ENCODE results near the gene ZNF837.

ZNF837 gene

DNA sequence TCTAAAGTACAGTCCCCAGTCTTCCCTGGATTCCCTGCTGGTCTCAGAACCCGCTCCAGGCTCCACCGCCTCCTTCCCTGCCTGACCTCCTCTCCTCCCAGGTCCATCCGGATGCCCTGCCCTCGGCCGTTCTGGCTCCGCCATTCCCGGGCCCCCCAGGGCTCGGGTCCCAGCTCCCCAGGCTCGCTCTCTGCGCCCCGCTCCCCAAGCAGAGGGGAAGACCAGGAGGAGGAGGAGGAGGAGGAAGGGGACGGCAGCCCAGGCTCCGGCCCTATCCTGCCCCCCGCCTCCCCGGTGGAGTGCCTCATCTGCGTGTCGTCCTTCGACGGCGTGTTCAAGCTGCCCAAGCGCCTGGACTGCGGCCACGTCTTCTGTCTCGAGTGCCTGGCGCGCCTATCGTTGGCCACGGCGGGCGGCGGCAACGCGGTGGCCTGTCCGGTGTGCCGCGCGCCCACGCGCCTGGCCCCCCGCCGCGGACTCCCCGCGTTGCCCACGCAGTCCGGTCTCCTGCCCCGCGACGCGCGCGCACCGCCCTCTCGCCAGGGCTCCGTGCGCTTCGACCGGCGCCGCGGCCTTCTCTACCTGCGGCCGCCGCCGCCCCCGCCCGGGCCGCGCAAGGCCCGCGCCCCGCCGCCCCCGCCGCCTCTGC, 15.3 kb upstream of the ZNF837 start:
- Histone ChIP-seq H3K27ac (ENCODE audit: low read depth, low read length, severe bottlenecking) (no peak overlapping the region), H3K4me1 (ENCODE audit: control insufficient read depth, insufficient read depth, low read length, poor library complexity, severe bottlenecking) (peaks cover 6% of the 10 kb centered on the region), H3K4me3 (ENCODE audit: extremely low read depth, insufficient read depth, low read length, poor library complexity, severe bottlenecking) (no peak overlapping the region), H3K36me3 (ENCODE audit: control insufficient read depth, insufficient read depth, low read length) (peaks cover 46% of the 10 kb centered on the region), H3K9me3 (ENCODE audit: control insufficient read depth, low read length) (no peaks in the 10 kb centered on the region)
- 53 to 65% methylated on average over 46 to 69 of the region's 75 CpGs for WGBS, 2 experiments (ENCODE audit: insufficient coverage in 2 of 2)

DNA sequence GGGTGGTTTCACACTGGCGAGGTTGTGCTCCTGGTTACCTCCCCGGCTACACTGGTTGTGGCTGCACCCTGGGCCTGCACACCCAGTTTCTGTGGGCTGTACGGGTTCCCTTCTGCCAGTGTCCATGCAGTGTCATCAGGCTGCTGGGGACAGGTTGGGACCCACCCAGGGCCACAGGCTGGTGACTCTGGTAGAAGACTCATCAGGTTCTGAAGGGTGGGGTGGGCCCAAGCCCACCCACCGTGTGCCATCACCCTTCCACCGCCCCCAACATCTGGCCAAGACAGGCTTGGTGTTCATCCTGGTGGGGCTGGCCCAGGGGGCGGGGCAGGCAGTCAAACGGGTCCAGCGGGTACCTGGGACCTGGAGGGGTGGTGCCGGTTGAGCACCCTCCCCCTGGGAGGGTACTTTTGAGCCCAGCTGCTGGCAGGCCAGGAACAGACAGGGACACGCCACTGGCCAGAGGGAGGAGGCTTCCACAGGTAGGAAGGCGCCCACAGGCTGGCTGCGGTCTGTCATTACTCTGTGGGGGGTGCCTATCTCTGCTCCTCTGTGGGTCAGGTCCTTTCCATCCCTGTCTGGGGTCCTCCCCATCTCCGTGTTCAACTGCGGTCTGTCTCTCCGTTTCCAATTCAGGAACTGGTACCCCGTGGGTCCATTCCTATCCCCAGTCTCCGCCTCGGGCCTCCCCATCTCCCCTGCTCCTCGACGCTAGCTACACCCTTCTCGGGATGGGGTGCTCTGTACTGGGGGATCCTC, 14.6 kb upstream of the ZNF837 start, which contains the start of gene RNF225:
RNF225 (plus strand) TSS at position 437 of the 759 bp plus-strand sequence. CDS start 434 bp downstream, outside the sequence.
- WGBS, 2 experiments (ENCODE audit: insufficient coverage in 2 of 2) = 62 to 65% methylated on average over 15 to 19 of the region's 21 CpGs
- no peaks in the 10 kb centered on the region for H3K9me3 ChIP-seq (ENCODE audit: control insufficient read depth, low read length)
- H3K36me3 ChIP-seq (ENCODE audit: control insufficient read depth, insufficient read depth, low read length) = peaks cover 53% of the 10 kb centered on the region
- H3K4me1 ChIP-seq (ENCODE audit: control insufficient read depth, insufficient read depth, low read length, poor library complexity, severe bottlenecking) = peaks cover under 1% of the 10 kb centered on the region
- H3K27ac ChIP-seq (ENCODE audit: low read depth, low read length, severe bottlenecking) = no peak within 1 kb of the TSS
- H3K4me3 ChIP-seq (ENCODE audit: extremely low read depth, insufficient read depth, low read length, poor library complexity, severe bottlenecking) = no peak within 1 kb of the TSS

DNA sequence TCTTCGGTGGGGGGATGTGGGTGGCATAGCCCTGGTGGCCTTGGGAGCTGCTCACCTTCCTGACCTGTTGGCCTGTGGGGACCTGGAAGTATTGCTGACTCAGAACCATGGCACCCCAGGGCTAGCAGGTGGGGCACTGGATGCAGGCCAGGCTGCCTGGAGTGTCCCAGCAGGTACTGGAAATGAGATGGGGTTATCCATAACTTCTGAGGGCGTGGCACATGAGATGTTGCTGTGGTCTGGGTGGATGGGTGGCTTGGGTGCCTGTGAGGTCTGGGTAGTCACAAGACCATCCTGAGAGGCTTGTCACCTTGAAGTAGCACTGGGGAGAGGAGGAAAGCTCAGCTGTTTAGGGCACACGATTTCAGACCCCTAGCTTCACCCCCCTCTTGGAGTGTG, 14.0 kb upstream of the ZNF837 start:
- Histone ChIP-seq H3K9me3 (ENCODE audit: control insufficient read depth, low read length) (no peaks in the 10 kb centered on the region), H3K4me1 (ENCODE audit: control insufficient read depth, insufficient read depth, low read length, poor library complexity, severe bottlenecking) (peaks cover 3% of the 10 kb centered on the region), H3K4me3 (ENCODE audit: extremely low read depth, insufficient read depth, low read length, poor library complexity, severe bottlenecking) (no peak overlapping the region), H3K36me3 (ENCODE audit: control insufficient read depth, insufficient read depth, low read length) (peaks cover 57% of the 10 kb centered on the region), H3K27ac (ENCODE audit: low read depth, low read length, severe bottlenecking) (no peak overlapping the region)
- WGBS, 2 experiments (ENCODE audit: insufficient coverage in 2 of 2) = 100% methylated on average over 2 of the region's 3 CpGs

DNA sequence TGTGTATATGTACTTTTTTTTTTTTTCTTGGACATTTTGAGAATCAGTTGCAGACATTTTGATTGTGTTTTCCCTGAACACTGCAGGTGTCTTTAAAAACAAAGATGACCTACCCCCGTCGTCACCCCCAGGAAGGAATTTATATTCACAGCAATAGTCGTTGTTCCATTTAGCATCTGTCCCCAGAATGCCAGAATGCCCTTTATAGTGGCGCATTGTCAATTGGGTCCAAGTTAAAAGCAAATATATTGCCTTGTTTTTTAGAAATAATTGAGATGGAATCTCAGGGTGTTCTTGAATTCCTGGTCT, 12.8 kb upstream of the ZNF837 start:
- H3K27ac ChIP-seq (ENCODE audit: low read depth, low read length, severe bottlenecking) = no peak overlapping the region
- H3K36me3 ChIP-seq (ENCODE audit: control insufficient read depth, insufficient read depth, low read length) = peaks cover 68% of the 10 kb centered on the region
- H3K4me1 ChIP-seq (ENCODE audit: control insufficient read depth, insufficient read depth, low read length, poor library complexity, severe bottlenecking) = peaks cover 7% of the 10 kb centered on the region
- H3K4me3 ChIP-seq (ENCODE audit: extremely low read depth, insufficient read depth, low read length, poor library complexity, severe bottlenecking) = no peak overlapping the region
- H3K9me3 ChIP-seq (ENCODE audit: control insufficient read depth, low read length) = no peaks in the 10 kb centered on the region
- 97 to 100% methylated on average over 3 to 4 of the region's 4 CpGs for WGBS, 2 experiments (ENCODE audit: insufficient coverage in 2 of 2)

DNA sequence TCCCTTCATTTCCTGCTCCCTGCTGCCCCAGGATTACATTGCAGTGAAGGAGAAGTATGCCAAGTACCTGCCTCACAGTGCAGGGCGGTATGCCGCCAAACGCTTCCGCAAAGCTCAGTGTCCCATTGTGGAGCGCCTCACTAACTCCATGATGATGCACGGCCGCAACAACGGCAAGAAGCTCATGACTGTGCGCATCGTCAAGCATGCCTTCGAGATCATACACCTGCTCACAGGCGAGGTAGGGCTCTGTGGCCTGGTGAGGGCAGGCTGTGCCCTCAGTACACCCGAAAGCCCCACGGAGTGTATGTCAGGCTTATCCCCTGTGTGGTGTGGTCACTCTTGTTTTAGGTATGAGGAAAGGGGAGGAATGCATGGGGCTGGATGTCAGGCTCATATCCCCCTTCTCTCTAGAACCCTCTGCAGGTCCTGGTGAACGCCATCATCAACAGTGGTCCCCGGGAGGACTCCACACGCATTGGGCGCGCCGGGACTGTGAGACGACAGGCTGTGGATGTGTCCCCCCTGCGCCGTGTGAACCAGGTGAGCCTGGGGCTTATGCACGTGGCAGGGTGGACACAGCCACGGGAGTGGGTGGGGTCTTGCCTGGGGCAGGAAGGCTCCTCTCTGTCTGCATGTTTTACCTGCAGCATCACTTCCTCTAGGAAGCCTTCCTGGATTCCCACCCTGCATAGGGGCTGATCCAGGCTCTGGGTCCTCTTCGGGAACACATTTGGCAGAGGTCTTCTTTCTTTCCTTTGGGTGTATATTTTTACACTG, 12.3 kb upstream of the ZNF837 start:
- Histone ChIP-seq H3K4me3 (ENCODE audit: extremely low read depth, insufficient read depth, low read length, poor library complexity, severe bottlenecking) (no peak overlapping the region), H3K9me3 (ENCODE audit: control insufficient read depth, low read length) (no peaks in the 10 kb centered on the region), H3K36me3 (ENCODE audit: control insufficient read depth, insufficient read depth, low read length) (peaks cover 73% of the 10 kb centered on the region), H3K27ac (ENCODE audit: low read depth, low read length, severe bottlenecking) (no peak overlapping the region), H3K4me1 (ENCODE audit: control insufficient read depth, insufficient read depth, low read length, poor library complexity, severe bottlenecking) (peaks cover 13% of the 10 kb centered on the region)
- WGBS, 2 experiments (ENCODE audit: insufficient coverage in 2 of 2) = 94 to 96% methylated on average over 17 to 23 of the region's 26 CpGs

DNA sequence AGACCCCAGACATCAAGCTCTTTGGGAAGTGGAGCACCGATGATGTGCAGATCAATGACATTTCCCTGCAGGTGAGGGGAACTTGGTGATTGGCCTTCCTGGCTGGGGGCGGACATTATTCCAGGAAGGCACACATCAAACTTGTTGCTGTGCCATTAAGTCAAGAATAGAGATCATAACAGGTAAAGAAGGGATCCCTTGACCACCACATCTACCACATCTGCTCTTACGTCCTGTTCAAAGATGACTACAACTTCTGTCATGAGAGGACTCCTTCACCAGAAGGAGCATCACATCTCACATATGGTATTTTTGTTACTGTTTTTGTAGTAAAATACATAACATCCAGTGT, 7.3 kb upstream of the ZNF837 start:
- peaks cover 27% of the 10 kb centered on the region for H3K4me1 ChIP-seq (ENCODE audit: control insufficient read depth, insufficient read depth, low read length, poor library complexity, severe bottlenecking)
- no peaks in the 10 kb centered on the region for H3K9me3 ChIP-seq (ENCODE audit: control insufficient read depth, low read length)
- 100% methylated on average over 1 to 2 of the region's 3 CpGs for WGBS, 2 experiments (ENCODE audit: insufficient coverage in 2 of 2)
- H3K4me3 ChIP-seq (ENCODE audit: extremely low read depth, insufficient read depth, low read length, poor library complexity, severe bottlenecking) = peak overlapping the region; percentile 81
- no peak overlapping the region for H3K27ac ChIP-seq (ENCODE audit: low read depth, low read length, severe bottlenecking)
- H3K36me3 ChIP-seq (ENCODE audit: control insufficient read depth, insufficient read depth, low read length) = peaks cover 51% of the 10 kb centered on the region

DNA sequence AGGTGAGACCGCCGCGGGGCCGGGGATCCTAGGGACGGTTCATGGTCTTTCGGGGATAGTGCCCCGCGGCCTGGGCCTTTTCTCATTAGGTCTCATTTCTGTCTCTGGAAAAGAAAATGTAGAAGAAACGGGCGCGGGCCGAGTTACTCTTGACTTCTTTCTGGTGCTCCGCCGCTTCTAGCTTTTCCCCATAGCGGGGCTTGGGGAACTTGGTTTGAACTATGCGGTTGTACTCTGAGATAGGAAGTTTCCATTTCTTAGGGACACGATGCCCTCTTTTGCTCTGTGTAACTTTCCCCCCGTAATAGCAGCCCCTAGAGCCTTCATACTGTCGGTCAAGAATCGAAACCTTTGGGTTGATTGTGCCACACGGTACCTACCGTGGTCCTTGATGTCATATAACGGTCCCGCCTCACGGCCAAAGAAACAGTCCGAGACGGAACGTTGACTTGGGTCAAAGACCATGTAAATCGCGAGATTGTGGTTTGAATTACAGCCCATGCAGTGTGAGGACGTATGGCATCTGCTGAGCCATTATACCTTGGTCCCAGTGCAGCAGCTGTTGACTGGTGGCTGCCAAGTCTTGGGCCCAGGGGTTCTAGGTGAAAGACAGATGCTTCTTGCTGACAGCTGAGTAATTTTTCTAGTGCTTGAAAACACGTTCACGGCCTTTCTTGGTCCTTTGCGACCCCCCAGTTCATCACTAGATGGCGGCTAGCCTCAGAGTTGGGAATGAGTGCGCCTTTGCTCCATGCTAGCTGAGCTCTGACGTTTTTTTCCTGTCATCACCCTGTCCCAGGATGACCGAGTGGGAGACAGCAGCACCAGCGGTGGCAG, 6.7 kb upstream of the ZNF837 start:
- H3K36me3 ChIP-seq (ENCODE audit: control insufficient read depth, insufficient read depth, low read length) = peaks cover 46% of the 10 kb centered on the region

DNA sequence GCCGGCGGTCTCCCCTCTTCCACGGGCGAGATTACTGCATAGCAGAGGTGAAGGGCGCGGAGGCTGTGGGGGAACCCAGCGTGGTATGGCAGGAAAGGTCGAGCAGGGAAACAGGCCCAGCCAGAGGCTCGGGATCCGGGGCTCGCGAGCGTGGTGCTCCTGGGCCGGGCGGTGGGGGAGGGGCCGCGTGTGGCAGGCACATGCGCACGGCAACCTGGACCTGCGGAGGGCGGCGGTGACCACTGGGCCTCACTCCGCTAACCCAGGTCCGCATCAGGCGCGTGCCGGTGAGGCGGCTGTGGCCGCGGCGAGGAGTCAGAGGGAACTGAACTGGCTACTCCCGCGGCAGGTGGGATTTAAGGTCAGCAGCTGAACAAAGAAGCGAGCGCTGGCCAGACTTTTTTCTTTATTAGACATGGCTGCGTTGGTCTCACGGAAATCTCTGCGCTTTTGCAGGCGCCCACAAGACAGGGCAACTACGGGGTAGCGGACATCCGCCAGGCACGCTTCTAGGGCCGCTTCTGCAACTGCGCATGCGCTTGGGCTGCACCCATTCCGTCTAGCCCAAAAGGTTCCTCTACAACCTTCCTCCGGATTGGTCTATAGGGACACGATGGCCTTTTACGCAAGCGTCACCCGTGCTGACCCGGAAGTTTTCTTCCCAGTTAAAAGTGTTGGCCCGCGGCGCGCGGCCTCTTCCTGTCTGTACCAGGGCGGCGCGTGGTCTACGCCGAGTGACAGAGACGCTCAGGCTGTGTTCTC, 5.9 kb upstream of the ZNF837 start, which contains the start of gene RPS5:
RPS5 (plus strand) TSS at position 694 of the 762 bp plus-strand sequence. CDS start 869 bp downstream, outside the sequence.
- Histone ChIP-seq H3K4me3 (ENCODE audit: extremely low read depth, insufficient read depth, low read length, poor library complexity, severe bottlenecking) (peak within 1 kb of the TSS; percentile 81), H3K9me3 (ENCODE audit: control insufficient read depth, low read length) (no peaks in the 10 kb centered on the region), H3K27ac (ENCODE audit: low read depth, low read length, severe bottlenecking) (peak within 1 kb of the TSS; percentile 98), H3K4me1 (ENCODE audit: control insufficient read depth, insufficient read depth, low read length, poor library complexity, severe bottlenecking) (peaks cover 27% of the 10 kb centered on the region), H3K36me3 (ENCODE audit: control insufficient read depth, insufficient read depth, low read length) (peaks cover 39% of the 10 kb centered on the region)
- WGBS, 2 experiments (ENCODE audit: insufficient coverage in 2 of 2) = 0 to 1% methylated on average over 57 to 63 of the region's 64 CpGs

More for the DNA sequence above, 6.7 kb upstream of the ZNF837 start:
- 9% methylated on average over 35 to 36 of the region's 39 CpGs for WGBS, 2 experiments (ENCODE audit: insufficient coverage in 2 of 2)
- peaks cover 27% of the 10 kb centered on the region for H3K4me1 ChIP-seq (ENCODE audit: control insufficient read depth, insufficient read depth, low read length, poor library complexity, severe bottlenecking)
- H3K9me3 ChIP-seq (ENCODE audit: control insufficient read depth, low read length) = no peaks in the 10 kb centered on the region
- peak overlapping the region; percentile 81 for H3K4me3 ChIP-seq (ENCODE audit: extremely low read depth, insufficient read depth, low read length, poor library complexity, severe bottlenecking)
- H3K27ac ChIP-seq (ENCODE audit: low read depth, low read length, severe bottlenecking) = peak overlapping the region; percentile 50

DNA sequence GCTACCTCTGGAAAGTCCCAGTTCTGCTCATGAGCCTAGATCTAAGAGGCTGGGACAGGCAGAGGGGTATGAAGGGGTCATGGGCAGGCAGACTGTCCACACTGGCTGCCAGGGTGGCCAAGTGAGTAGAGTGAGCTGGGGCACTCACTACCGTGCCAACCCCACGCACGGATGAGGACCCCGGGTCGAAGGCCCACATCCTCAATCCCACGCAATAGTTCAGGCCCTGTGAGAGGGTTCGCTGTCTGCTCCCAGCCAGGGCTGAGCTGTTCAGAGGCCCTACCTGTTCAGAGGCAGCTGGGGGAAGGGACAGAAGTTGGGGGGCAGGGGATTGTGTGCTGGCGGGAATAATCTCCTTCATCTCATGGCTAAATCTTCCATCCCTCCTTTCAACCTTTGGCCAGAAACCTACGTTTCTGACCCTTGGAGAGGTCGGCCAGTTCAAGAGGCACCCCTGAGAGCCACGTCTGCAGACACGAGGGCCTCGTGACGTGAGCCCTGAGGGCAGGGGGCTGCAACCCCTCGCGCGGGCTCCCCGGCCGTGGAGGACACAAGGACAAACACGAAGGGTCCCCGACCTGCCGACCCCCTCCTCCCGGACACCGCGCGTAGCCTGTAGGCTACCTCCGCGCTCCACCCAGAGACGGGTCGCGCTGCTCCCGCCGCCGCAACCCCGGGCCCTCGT, 5.2 kb upstream of the ZNF837 start:
- WGBS, 2 experiments (ENCODE audit: insufficient coverage in 2 of 2) = 19 to 21% methylated on average over 24 to 26 of the region's 36 CpGs
- Histone ChIP-seq H3K27ac (ENCODE audit: low read depth, low read length, severe bottlenecking) (peak overlapping the region; percentile 98), H3K9me3 (ENCODE audit: control insufficient read depth, low read length) (no peaks in the 10 kb centered on the region), H3K36me3 (ENCODE audit: control insufficient read depth, insufficient read depth, low read length) (peaks cover 33% of the 10 kb centered on the region), H3K4me3 (ENCODE audit: extremely low read depth, insufficient read depth, low read length, poor library complexity, severe bottlenecking) (peak overlapping the region; percentile 81), H3K4me1 (ENCODE audit: control insufficient read depth, insufficient read depth, low read length, poor library complexity, severe bottlenecking) (peaks cover 27% of the 10 kb centered on the region)
